Measurements from ENCODE around the gene PKN1.

Gene PKN1

GRCh38 chr19:14432791-14433553 is at the start of gene PKN1:
Gene PKN1 (plus strand): TSS chr19:14433306. CDS start chr19:14433522, 216 bp downstream.
- Mint-ChIP-seq H3K9me3 (no peaks in the 10 kb centered on the region), H3K27me3 (ENCODE audit: low read depth) (peaks cover 13% of the 10 kb centered on the region), H3K4me1 (peaks cover 14% of the 10 kb centered on the region), H3K27ac (peak within 1 kb of the TSS; percentile 77 to 84 (median 82)), H3K4me3 (peak within 1 kb of the TSS; percentile 88 to 92 (median 91)), H3K36me3 (ENCODE audit: low read depth) (no peaks in the 10 kb centered on the region)
- TF ChIP-seq CTCF (IDR thresholded peaks at IDR 0.05; ENCODE audit: unreplicated experiment in 3 of 3), result no peak

GRCh38 chr19:14383661-14384555 is 49.2 kb upstream of the PKN1 start:
- no peaks in the 10 kb centered on the region for H3K9me3 Mint-ChIP-seq
- no peak for TF ChIP-seq CTCF (IDR thresholded peaks at IDR 0.05; ENCODE audit: unreplicated experiment in 3 of 3)
- H3K4me3 Mint-ChIP-seq, result peak overlapping the region in 2 of 3 experiments; percentile 16 to 19
- peaks cover 38% of the 10 kb centered on the region for H3K4me1 Mint-ChIP-seq
- H3K27me3 Mint-ChIP-seq (ENCODE audit: low read depth), result no peaks in the 10 kb centered on the region
- H3K27ac Mint-ChIP-seq, result peak overlapping the region in 1 of 3 experiments; percentile 24
- no peaks in the 10 kb centered on the region for H3K36me3 Mint-ChIP-seq (ENCODE audit: low read depth)

- no peak for TF ChIP-seq CTCF (IDR thresholded peaks at IDR 0.05; ENCODE audit: unreplicated experiment in 3 of 3)
- no peaks in the 10 kb centered on the region for H3K36me3 Mint-ChIP-seq (ENCODE audit: low read depth)
- H3K27me3 Mint-ChIP-seq (ENCODE audit: low read depth), result no peaks in the 10 kb centered on the region
- peak overlapping the region in 2 of 3 experiments; percentile 15 to 24 for H3K27ac Mint-ChIP-seq
- H3K4me3 Mint-ChIP-seq, result peak overlapping the region in 1 of 3 experiments; percentile 37
- H3K4me1 Mint-ChIP-seq, result peaks cover 24% of the 10 kb centered on the region
- H3K9me3 Mint-ChIP-seq, result no peaks in the 10 kb centered on the region
Observed at GRCh38 chr19:14385492-14385891, 47.6 kb upstream of the PKN1 start.

GRCh38 chr19:14390548-14390947 is 42.6 kb upstream of the PKN1 start:
- Mint-ChIP-seq H3K9me3 (no peaks in the 10 kb centered on the region), H3K27me3 (ENCODE audit: low read depth) (no peaks in the 10 kb centered on the region), H3K36me3 (ENCODE audit: low read depth) (no peaks in the 10 kb centered on the region), H3K27ac (no peak overlapping the region), H3K4me1 (no peaks in the 10 kb centered on the region), H3K4me3 (no peak overlapping the region)
- no peak for TF ChIP-seq CTCF (IDR thresholded peaks at IDR 0.05; ENCODE audit: unreplicated experiment in 3 of 3)

GRCh38 chr19:14391156-14391821 is 41.8 kb upstream of the PKN1 start:
- Mint-ChIP-seq H3K9me3 (no peaks in the 10 kb centered on the region), H3K27ac (no peak overlapping the region), H3K4me3 (no peak overlapping the region), H3K36me3 (ENCODE audit: low read depth) (no peaks in the 10 kb centered on the region), H3K27me3 (ENCODE audit: low read depth) (no peaks in the 10 kb centered on the region), H3K4me1 (no peaks in the 10 kb centered on the region)
- TF ChIP-seq CTCF (IDR thresholded peaks at IDR 0.05; ENCODE audit: unreplicated experiment in 3 of 3), result no peak

Data from nephron (organoid).